ENCODE data around the gene C9orf43.
A peak's percentile ranks its signal among the peaks of the same experiment; 100 is the strongest.

The C9orf43 gene

GRCh38 chr9:113463418-113464285 is 53.1 kb downstream of the C9orf43 start, which contains the start of gene RGS3:
RGS3 (plus strand) TSS chr9:113463727; CDS start chr9:113463803, 76 bp downstream.
- Histone ChIP-seq H3K27me3 (ENCODE audit: control insufficient read depth in 2 of 2, insufficient read depth in 2 of 2, low read length in 2 of 2) (no peaks in the 10 kb centered on the region), H3K4me3 (ENCODE audit: low read length in 2 of 2) (peak within 1 kb of the TSS; percentile 69 to 77), H3K9ac (ENCODE audit: low read depth in 1 of 2, low read length in 2 of 2) (peak within 1 kb of the TSS; percentile 60 to 78), H3K9me3 (ENCODE audit: control insufficient read depth in 2 of 2, low read length in 2 of 2) (no peaks in the 10 kb centered on the region), H3K27ac (ENCODE audit: low read depth in 2 of 2, low read length in 2 of 2) (peak within 1 kb of the TSS; percentile 20 to 32), H3K4me1 (ENCODE audit: control insufficient read depth in 2 of 2, insufficient read depth in 2 of 2, low read length in 2 of 2) (peaks cover 6 to 7% of the 10 kb centered on the region in 2 donors), H3K36me3 (ENCODE audit: control insufficient read depth in 2 of 2, insufficient read depth in 2 of 2, low read length in 2 of 2) (no peaks in the 10 kb centered on the region)

DNA sequence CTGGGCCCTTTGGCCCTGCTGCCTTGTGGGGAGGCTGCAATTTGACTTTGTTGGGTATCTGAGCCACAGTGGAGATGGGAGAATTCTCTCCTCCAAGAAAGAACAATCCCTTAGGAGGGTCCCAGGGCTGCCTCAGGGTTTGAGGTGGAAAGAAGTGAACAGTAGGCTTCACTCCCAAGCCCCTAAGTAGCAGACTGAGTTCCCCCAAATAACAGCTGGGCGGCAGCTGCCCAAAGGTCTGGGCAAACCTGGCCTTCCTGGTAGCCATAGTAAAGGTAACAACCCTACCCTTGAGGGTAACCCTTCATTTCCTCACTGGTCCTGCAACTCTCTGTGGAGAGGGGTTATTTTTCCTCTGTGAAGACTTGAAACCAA is 53.7 kb downstream of the C9orf43 start:
- Histone ChIP-seq H3K4me1 (ENCODE audit: control insufficient read depth in 2 of 2, insufficient read depth in 2 of 2, low read length in 2 of 2) (peaks cover 6 to 7% of the 10 kb centered on the region in 2 donors), H3K4me3 (ENCODE audit: low read length in 2 of 2) (peak overlapping the region; percentile 69 to 77), H3K27me3 (ENCODE audit: control insufficient read depth in 2 of 2, insufficient read depth in 2 of 2, low read length in 2 of 2) (no peaks in the 10 kb centered on the region), H3K9me3 (ENCODE audit: control insufficient read depth in 2 of 2, low read length in 2 of 2) (no peaks in the 10 kb centered on the region), H3K9ac (ENCODE audit: low read depth in 1 of 2, low read length in 2 of 2) (peak overlapping the region; percentile 60 to 78), H3K36me3 (ENCODE audit: control insufficient read depth in 2 of 2, insufficient read depth in 2 of 2, low read length in 2 of 2) (no peaks in the 10 kb centered on the region), H3K27ac (ENCODE audit: low read depth in 2 of 2, low read length in 2 of 2) (peak overlapping the region; percentile 20 to 32)

- Histone ChIP-seq H3K4me3 (ENCODE audit: low read length in 2 of 2) (no peak overlapping the region), H3K36me3 (ENCODE audit: control insufficient read depth in 2 of 2, insufficient read depth in 2 of 2, low read length in 2 of 2) (no peaks in the 10 kb centered on the region), H3K4me1 (ENCODE audit: control insufficient read depth in 2 of 2, insufficient read depth in 2 of 2, low read length in 2 of 2) (peaks cover 6 to 7% of the 10 kb centered on the region in 2 donors), H3K9ac (ENCODE audit: low read depth in 1 of 2, low read length in 2 of 2) (no peak overlapping the region), H3K27ac (ENCODE audit: low read depth in 2 of 2, low read length in 2 of 2) (no peak overlapping the region), H3K9me3 (ENCODE audit: control insufficient read depth in 2 of 2, low read length in 2 of 2) (no peaks in the 10 kb centered on the region), H3K27me3 (ENCODE audit: control insufficient read depth in 2 of 2, insufficient read depth in 2 of 2, low read length in 2 of 2) (no peaks in the 10 kb centered on the region)
These were observed 55.1 kb downstream of the C9orf43 start for GRCh38 chr9:113465599-113466140.

- Histone ChIP-seq H3K9me3 (ENCODE audit: control insufficient read depth in 2 of 2, low read length in 2 of 2) (no peaks in the 10 kb centered on the region), H3K36me3 (ENCODE audit: control insufficient read depth in 2 of 2, insufficient read depth in 2 of 2, low read length in 2 of 2) (no peaks in the 10 kb centered on the region)
These were observed 56.6 kb downstream of the C9orf43 start for GRCh38 chr9:113467183-113467582.

DNA sequence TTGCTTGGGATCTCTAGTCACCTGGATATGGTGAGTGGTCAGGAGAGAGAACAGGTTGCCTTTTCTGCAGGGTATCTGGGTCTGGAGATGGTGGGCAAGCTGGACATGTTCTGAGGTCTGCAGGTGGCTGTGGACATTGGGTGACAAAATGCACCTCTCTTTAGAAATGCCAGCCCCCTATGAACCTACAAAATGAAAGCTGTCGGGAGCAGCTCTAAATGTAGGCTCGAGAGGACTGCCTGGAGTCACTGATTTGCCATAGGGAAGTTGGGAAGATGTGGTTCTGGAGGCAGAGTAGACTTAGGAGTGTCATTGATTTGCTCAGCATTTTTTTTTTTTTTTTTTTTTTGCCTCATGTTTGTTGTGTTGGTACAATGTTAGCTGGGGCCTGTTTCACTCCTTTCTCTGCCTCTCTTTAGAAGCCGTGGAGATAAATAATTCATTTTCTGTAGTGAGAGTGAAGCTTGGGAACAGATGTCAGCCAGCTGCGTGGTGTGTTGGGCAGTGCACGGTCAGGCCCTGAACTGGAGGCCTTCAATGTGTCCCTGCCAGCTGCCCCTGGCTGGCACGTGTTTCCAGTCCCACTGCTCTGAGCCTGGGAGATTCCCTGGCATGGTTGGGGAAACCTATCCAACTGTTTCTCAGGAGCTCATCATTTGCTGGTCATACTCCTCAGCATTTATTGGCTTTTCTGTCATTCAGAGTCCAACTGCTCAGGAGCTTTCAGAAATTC is 58.3 kb downstream of the C9orf43 start:
- Histone ChIP-seq H3K9me3 (ENCODE audit: control insufficient read depth in 2 of 2, low read length in 2 of 2) (no peaks in the 10 kb centered on the region), H3K9ac (ENCODE audit: low read depth in 1 of 2, low read length in 2 of 2) (no peak overlapping the region), H3K27me3 (ENCODE audit: control insufficient read depth in 2 of 2, insufficient read depth in 2 of 2, low read length in 2 of 2) (no peaks in the 10 kb centered on the region), H3K36me3 (ENCODE audit: control insufficient read depth in 2 of 2, insufficient read depth in 2 of 2, low read length in 2 of 2) (no peaks in the 10 kb centered on the region), H3K27ac (ENCODE audit: low read depth in 2 of 2, low read length in 2 of 2) (no peak overlapping the region), H3K4me1 (ENCODE audit: control insufficient read depth in 2 of 2, insufficient read depth in 2 of 2, low read length in 2 of 2) (peaks cover 3 to 6% of the 10 kb centered on the region in 2 donors), H3K4me3 (ENCODE audit: low read length in 2 of 2) (no peak overlapping the region)

More at GRCh38 chr9:113467183-113467582, 56.6 kb downstream of the C9orf43 start:
- Histone ChIP-seq H3K9ac (ENCODE audit: low read depth in 1 of 2, low read length in 2 of 2) (no peak overlapping the region), H3K4me1 (ENCODE audit: control insufficient read depth in 2 of 2, insufficient read depth in 2 of 2, low read length in 2 of 2) (peaks cover 6 to 7% of the 10 kb centered on the region in 2 donors), H3K27me3 (ENCODE audit: control insufficient read depth in 2 of 2, insufficient read depth in 2 of 2, low read length in 2 of 2) (no peaks in the 10 kb centered on the region), H3K27ac (ENCODE audit: low read depth in 2 of 2, low read length in 2 of 2) (no peak overlapping the region), H3K4me3 (ENCODE audit: low read length in 2 of 2) (no peak overlapping the region)

DNA sequence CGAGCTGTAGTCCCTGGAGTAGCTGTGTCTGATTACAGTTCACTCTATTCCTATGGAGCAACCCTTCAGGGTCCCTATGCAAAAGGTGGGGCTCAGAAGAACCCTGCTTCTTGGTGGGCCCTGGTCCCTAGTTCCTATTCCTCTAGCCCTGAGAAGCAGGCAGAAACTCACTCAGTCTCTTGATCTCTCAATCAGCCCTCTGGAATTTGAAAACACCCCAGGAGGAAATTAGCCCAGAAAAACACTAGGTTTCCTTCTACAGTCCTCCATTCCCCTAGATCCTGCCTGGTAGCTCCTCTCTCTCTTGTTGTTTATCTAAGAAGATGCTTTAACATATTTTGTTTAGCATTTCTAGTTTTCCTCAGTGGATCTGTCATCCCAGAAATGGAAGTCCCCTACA is 60.6 kb downstream of the C9orf43 start:
- Histone ChIP-seq H3K36me3 (ENCODE audit: control insufficient read depth in 2 of 2, insufficient read depth in 2 of 2, low read length in 2 of 2) (no peaks in the 10 kb centered on the region), H3K4me3 (ENCODE audit: low read length in 2 of 2) (no peak overlapping the region), H3K9ac (ENCODE audit: low read depth in 1 of 2, low read length in 2 of 2) (no peak overlapping the region), H3K27ac (ENCODE audit: low read depth in 2 of 2, low read length in 2 of 2) (no peak overlapping the region), H3K9me3 (ENCODE audit: control insufficient read depth in 2 of 2, low read length in 2 of 2) (no peaks in the 10 kb centered on the region), H3K27me3 (ENCODE audit: control insufficient read depth in 2 of 2, insufficient read depth in 2 of 2, low read length in 2 of 2) (no peaks in the 10 kb centered on the region), H3K4me1 (ENCODE audit: control insufficient read depth in 2 of 2, insufficient read depth in 2 of 2, low read length in 2 of 2) (no peaks in the 10 kb centered on the region)

DNA sequence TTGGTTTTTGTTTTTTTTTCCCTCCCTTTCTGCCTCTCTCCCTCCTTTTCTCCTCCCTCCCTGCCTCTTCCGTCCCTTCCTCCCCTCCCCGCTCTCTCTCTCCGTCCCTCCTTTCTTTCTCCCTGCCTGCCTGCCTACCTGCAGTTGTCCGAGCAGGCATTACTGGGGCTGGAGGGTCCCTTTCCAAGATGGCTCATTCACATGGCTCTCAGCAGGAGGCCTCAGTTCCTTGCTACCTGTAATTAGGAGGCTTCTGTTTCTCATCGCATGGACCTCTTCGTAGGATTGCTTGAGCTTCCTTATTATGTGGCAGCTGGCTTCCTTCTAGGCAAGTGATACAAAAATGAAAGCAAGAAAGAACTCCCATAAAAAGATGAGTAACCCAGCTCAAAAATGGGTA is 61.0 kb downstream of the C9orf43 start:
- Histone ChIP-seq H3K27me3 (ENCODE audit: control insufficient read depth in 2 of 2, insufficient read depth in 2 of 2, low read length in 2 of 2) (no peaks in the 10 kb centered on the region), H3K4me1 (ENCODE audit: control insufficient read depth in 2 of 2, insufficient read depth in 2 of 2, low read length in 2 of 2) (no peaks in the 10 kb centered on the region), H3K27ac (ENCODE audit: low read depth in 2 of 2, low read length in 2 of 2) (no peak overlapping the region), H3K9ac (ENCODE audit: low read depth in 1 of 2, low read length in 2 of 2) (no peak overlapping the region), H3K9me3 (ENCODE audit: control insufficient read depth in 2 of 2, low read length in 2 of 2) (no peaks in the 10 kb centered on the region), H3K4me3 (ENCODE audit: low read length in 2 of 2) (no peak overlapping the region), H3K36me3 (ENCODE audit: control insufficient read depth in 2 of 2, insufficient read depth in 2 of 2, low read length in 2 of 2) (no peaks in the 10 kb centered on the region)

- no peaks in the 10 kb centered on the region for H3K36me3 ChIP-seq (ENCODE audit: control insufficient read depth in 2 of 2, insufficient read depth in 2 of 2, low read length in 2 of 2)
These were observed 61.7 kb downstream of the C9orf43 start for GRCh38 chr9:113472199-113472598.

DNA sequence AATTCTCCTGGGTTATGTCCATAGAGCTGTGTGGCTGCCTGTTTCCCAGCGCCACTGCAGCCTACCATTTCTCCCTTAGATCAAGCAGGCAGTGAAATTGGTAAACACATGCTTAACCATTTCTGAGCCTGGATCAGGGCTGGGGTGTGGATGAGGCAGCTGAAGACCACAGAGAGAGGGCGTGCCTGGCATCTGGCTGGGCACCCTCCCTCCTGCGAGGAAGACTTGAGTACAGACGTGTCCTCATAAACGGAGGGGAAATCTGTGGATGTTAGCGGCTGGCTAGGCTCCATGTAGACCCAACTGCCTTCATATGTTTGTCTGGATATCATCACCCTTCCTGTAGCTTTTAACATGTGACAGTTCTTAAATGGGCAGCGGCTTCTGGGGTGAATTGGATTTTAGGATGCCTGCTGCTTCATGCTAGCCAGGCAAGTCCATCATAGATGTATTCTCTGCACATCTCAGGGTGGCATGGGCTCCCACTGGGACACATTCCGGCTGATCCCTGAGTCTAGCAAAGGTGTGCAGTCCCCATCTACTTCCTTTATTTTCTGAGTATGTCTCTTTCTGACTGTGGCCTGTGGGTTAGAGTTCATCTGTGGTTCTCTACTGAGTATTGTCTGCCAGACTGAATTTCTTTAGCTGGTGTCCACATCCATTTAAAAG is 63.9 kb downstream of the C9orf43 start:
- H3K4me1 ChIP-seq (ENCODE audit: control insufficient read depth in 2 of 2, insufficient read depth in 2 of 2, low read length in 2 of 2), result peaks cover 0 to 4% of the 10 kb centered on the region in 2 donors
- H3K4me3 ChIP-seq (ENCODE audit: low read length in 2 of 2), result no peak overlapping the region
- H3K36me3 ChIP-seq (ENCODE audit: control insufficient read depth in 2 of 2, insufficient read depth in 2 of 2, low read length in 2 of 2), result no peaks in the 10 kb centered on the region
- H3K27ac ChIP-seq (ENCODE audit: low read depth in 2 of 2, low read length in 2 of 2), result no peak overlapping the region
- no peaks in the 10 kb centered on the region for H3K9me3 ChIP-seq (ENCODE audit: control insufficient read depth in 2 of 2, low read length in 2 of 2)
- no peaks in the 10 kb centered on the region for H3K27me3 ChIP-seq (ENCODE audit: control insufficient read depth in 2 of 2, insufficient read depth in 2 of 2, low read length in 2 of 2)
- H3K9ac ChIP-seq (ENCODE audit: low read depth in 1 of 2, low read length in 2 of 2), result no peak overlapping the region

More at GRCh38 chr9:113472199-113472598, 61.7 kb downstream of the C9orf43 start:
- H3K4me3 ChIP-seq (ENCODE audit: low read length in 2 of 2), result no peak overlapping the region
- no peak overlapping the region for H3K27ac ChIP-seq (ENCODE audit: low read depth in 2 of 2, low read length in 2 of 2)
- H3K4me1 ChIP-seq (ENCODE audit: control insufficient read depth in 2 of 2, insufficient read depth in 2 of 2, low read length in 2 of 2), result no peaks in the 10 kb centered on the region
- H3K9ac ChIP-seq (ENCODE audit: low read depth in 1 of 2, low read length in 2 of 2), result no peak overlapping the region
- H3K9me3 ChIP-seq (ENCODE audit: control insufficient read depth in 2 of 2, low read length in 2 of 2), result no peaks in the 10 kb centered on the region
- no peaks in the 10 kb centered on the region for H3K27me3 ChIP-seq (ENCODE audit: control insufficient read depth in 2 of 2, insufficient read depth in 2 of 2, low read length in 2 of 2)

All from mucosa of rectum (tissue), 2 donors.